ENCODE results near the gene ALKAL2. TPM values are rescaled to one million over a fixed set of nuclear protein-coding genes. Genes with fewer than 3 reads are reported as not detected.

Gene ALKAL2
- total RNA-seq, 2 experiments from 2014 or later: not detected

DNA sequence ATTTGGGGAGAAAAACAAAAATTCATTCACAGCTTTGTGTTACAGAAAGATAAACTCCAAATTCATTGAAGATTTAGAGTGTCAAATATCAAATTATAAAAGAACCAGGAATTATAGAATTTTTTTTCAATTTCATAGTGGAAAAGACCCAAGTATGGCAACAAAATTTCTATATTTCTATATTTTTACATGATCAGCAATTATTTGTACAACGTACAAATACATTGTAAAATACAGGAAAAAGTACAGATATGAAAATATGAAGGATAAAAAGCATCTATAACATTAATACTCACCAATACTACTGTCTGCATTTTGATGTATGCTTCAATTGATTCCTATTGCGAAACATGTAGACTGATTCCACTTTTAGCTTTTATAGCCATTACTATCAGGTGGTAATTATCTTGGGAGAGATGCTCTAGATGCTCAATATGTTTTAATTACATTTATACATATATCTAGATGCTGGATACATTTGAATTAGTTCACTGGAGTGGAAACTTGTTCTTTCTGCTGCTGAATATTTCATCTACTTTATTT, 28.0 kb downstream of the ALKAL2 start:
- Mint-ChIP-seq H3K27me3 (no peaks in the 10 kb centered on the region), H3K4me3 (no peak overlapping the region), H3K36me3 (ENCODE audit: low read depth) (peaks cover 2% of the 10 kb centered on the region), H3K4me1 (peaks cover 6% of the 10 kb centered on the region), H3K27ac (no peak overlapping the region), H3K9me3 (peaks cover 6% of the 10 kb centered on the region)
- ChIA-PET CTCF (interaction anchor here (1.7 kb wide), 1 partner anchor 11 kb away, joined by 4 read pairs; no protein-coding TSS in a partner anchor), POLR2A (no interaction called here)
- DNase-seq: no peak

DNA sequence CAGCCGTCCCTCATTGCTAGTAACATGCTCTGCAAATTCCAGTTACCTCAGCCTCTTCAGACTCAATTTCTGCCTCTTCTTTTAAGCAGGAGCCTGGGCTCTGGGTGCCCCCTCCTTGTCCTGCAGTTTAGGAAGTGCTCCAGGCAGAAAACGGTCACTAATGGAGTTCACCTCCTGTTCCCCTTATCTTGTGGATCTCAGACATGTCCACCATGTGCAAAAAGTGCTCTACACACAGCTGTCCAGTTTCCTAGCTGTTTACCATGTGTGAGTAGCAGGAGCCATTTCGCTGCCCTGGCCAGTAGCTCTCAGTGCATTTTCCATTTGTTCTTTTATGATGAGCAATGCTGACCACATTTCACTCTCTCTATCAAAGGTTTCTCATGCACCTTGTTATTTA, 29.0 kb downstream of the ALKAL2 start:
- ChIA-PET CTCF (interaction anchor here (0.6 to 2.6 kb wide), 2 partner anchors 12 to 14 kb away, joined by 3 to 7 read pairs; no protein-coding TSS in a partner anchor), POLR2A (no interaction called here)
- H3K36me3 Mint-ChIP-seq (ENCODE audit: low read depth): peaks cover 2% of the 10 kb centered on the region
- H3K4me1 Mint-ChIP-seq: peaks cover 6% of the 10 kb centered on the region
- no peak overlapping the region for H3K27ac Mint-ChIP-seq
- no peak for DNase-seq
- no peak overlapping the region for H3K4me3 Mint-ChIP-seq
- no peaks in the 10 kb centered on the region for H3K27me3 Mint-ChIP-seq
- peaks cover 6% of the 10 kb centered on the region for H3K9me3 Mint-ChIP-seq

DNA sequence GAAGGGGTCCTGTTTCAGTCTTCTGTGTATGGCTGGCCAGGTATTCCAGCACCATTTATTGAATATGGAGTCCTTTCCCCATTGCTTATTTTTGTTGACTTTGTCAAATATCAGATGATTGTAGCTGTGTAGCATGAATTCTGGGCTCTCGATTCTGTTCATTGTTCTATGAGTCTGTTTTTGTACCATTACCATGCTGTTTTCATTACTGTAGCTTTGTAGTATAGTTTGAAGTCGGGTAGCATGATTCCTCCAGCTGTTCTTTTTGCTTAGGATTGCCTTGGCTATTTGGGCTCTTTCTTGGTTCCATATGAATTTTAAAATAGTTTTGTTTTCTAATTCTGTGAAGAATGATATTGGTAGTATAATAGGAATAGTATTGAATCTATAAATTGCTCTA, 30.0 kb downstream of the ALKAL2 start:
- CTCF ChIA-PET: interaction anchor here (1.1 to 2.6 kb wide), 2 partner anchors 8 to 11 kb away, joined by 3 to 7 read pairs; no protein-coding TSS in a partner anchor
- no peak overlapping the region for H3K4me3 Mint-ChIP-seq
- peaks cover 2% of the 10 kb centered on the region for H3K36me3 Mint-ChIP-seq (ENCODE audit: low read depth)
- POLR2A ChIA-PET: interaction anchor here (0.6 kb wide), 1 partner anchor 177 kb away, joined by 4 read pairs; no protein-coding TSS in a partner anchor
- peaks cover 6% of the 10 kb centered on the region for H3K9me3 Mint-ChIP-seq
- H3K4me1 Mint-ChIP-seq: peaks cover 2% of the 10 kb centered on the region
- no peaks in the 10 kb centered on the region for H3K27me3 Mint-ChIP-seq
- H3K27ac Mint-ChIP-seq: no peak overlapping the region
- no peak for DNase-seq

DNA sequence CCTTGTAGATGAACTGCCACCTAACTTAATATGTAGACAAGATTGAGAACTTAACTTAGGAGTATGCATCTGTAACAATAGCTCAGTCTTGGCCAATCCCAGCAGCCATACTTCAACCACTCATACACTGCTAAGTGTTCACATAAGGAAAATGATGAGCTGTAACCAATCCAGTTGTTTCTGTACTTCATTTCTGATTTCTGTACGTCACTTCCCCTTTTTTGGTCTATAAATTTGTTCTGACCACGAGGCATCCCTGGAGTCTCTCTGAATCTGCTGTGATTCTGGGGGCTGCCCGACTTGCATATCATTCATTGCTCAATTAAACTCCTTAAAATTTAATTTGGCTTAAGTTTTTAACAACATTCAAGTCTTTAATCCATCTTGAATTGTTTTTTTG, 30.5 kb downstream of the ALKAL2 start:
- Mint-ChIP-seq H3K4me1 (no peaks in the 10 kb centered on the region), H3K27ac (no peak overlapping the region), H3K9me3 (peaks cover 6% of the 10 kb centered on the region), H3K36me3 (ENCODE audit: low read depth) (peaks cover 2% of the 10 kb centered on the region), H3K27me3 (no peaks in the 10 kb centered on the region), H3K4me3 (no peak overlapping the region)
- no peak for DNase-seq
- POLR2A ChIA-PET: no interaction called here
- CTCF ChIA-PET: interaction anchor here (1.1 to 2.6 kb wide), 2 partner anchors 8 to 11 kb away, joined by 3 to 7 read pairs; no protein-coding TSS in a partner anchor

DNA sequence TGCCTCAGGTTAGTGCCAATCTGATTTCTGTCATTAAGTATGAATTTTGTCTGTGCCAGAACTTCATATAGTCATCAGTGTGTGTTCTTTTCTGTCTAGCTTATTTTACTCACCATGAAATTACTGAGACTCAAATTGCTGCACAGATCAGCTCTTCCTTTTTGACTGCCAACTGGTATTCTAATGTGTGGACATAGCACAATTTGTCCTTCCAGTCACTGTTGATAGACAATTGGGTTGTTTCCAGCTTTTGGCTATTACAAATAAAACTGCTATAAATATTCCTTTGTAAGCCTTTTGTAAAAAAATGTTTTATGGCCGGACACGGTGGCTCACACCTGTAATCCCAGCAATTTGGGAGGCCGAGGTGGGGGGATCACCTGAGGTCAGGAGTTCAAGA, 31.8 kb downstream of the ALKAL2 start:
- H3K27ac Mint-ChIP-seq: no peak overlapping the region
- no peak overlapping the region for H3K4me3 Mint-ChIP-seq
- CTCF ChIA-PET: interaction anchor here (2.1 kb wide), 1 partner anchor 10 kb away, joined by 10 read pairs; no protein-coding TSS in a partner anchor
- H3K9me3 Mint-ChIP-seq: peaks cover 6% of the 10 kb centered on the region
- peaks cover 2% of the 10 kb centered on the region for H3K36me3 Mint-ChIP-seq (ENCODE audit: low read depth)
- no peak for DNase-seq
- POLR2A ChIA-PET: no interaction called here
- H3K4me1 Mint-ChIP-seq: no peaks in the 10 kb centered on the region
- no peaks in the 10 kb centered on the region for H3K27me3 Mint-ChIP-seq

DNA sequence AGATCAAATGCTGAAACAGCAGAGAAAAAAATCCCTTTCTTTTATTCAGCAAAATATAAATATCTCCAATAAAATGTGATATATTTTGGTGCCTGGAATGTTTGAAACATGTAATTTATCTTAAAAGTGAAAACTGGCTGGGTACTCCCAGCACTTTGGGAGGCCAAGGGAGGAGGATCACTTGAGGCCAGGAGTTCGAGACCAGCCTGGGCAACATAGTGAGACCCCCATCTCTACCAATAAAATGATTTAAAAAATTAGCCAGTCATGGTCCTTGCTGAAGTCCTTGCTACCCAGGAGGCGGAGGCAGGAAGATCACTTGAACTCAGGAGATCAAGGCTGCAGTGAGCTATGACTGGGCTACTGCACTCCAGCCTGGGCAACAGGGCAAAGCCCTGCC, 32.7 kb downstream of the ALKAL2 start:
- Mint-ChIP-seq H3K4me3 (no peak overlapping the region), H3K9me3 (peaks cover 6% of the 10 kb centered on the region), H3K4me1 (no peaks in the 10 kb centered on the region), H3K36me3 (ENCODE audit: low read depth) (peaks cover 2% of the 10 kb centered on the region), H3K27me3 (no peaks in the 10 kb centered on the region), H3K27ac (no peak overlapping the region)
- DNase-seq: no peak
- CTCF ChIA-PET: interaction anchor here (2.1 kb wide), 1 partner anchor 9 kb away, joined by 10 read pairs; no protein-coding TSS in a partner anchor
- POLR2A ChIA-PET: no interaction called here

DNA sequence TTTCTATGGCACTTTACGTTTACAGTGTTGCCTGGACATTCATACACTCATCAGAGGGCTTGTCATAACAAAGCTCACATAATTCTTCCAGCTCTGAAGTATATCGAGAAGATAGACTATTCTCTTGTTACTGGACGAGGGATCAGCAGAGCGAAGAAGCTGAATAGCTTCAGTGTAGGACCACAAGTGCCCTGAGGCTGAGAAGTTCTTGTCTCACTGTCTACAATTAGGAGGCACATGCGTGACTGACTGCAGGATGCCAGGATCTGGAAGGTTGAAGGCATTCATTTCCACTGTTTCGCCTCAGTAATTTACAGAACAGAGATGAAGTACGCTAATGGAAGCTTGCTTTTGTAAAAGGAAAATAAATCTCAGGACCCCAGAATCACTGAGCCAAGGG, 33.6 kb downstream of the ALKAL2 start:
- POLR2A ChIA-PET: interaction anchor here (1.3 kb wide), 1 partner anchor 14 kb away, joined by 3 read pairs; no protein-coding TSS in a partner anchor
- Mint-ChIP-seq H3K27me3 (no peaks in the 10 kb centered on the region), H3K4me1 (no peaks in the 10 kb centered on the region), H3K4me3 (no peak overlapping the region), H3K36me3 (ENCODE audit: low read depth) (peaks cover 2% of the 10 kb centered on the region), H3K27ac (no peak overlapping the region), H3K9me3 (peaks cover 6% of the 10 kb centered on the region)
- CTCF ChIA-PET: interaction anchor here (2.1 kb wide), 1 partner anchor 8 kb away, joined by 10 read pairs; no protein-coding TSS in a partner anchor
- DNase-seq: no peak

DNA sequence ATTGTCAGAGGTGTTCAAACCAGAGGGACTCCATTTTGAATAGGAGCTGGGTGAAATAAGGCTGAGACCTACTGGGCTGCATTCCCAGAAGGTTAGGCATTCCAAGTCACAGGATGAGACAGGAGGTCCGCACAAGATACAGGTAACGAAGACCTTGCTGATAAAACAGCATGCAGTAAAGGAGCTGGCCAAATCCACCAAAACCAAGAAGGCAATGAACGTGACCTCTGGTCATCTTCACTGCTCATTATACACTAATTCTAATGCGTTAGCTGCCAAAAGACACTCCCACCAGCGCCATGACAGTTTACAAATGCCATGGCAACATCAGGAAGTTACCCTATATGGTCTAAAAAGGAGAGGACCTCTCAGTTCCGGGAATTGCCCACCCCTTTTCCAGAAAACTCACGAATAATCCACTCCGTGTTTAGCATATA, 34.7 kb downstream of the ALKAL2 start:
- CTCF ChIA-PET: no interaction called here
- H3K27ac Mint-ChIP-seq: no peak overlapping the region
- no peaks in the 10 kb centered on the region for H3K27me3 Mint-ChIP-seq
- no peak for DNase-seq
- POLR2A ChIA-PET: no interaction called here
- H3K4me3 Mint-ChIP-seq: no peak overlapping the region
- H3K4me1 Mint-ChIP-seq: no peaks in the 10 kb centered on the region
- H3K36me3 Mint-ChIP-seq (ENCODE audit: low read depth): peaks cover under 1% of the 10 kb centered on the region
- H3K9me3 Mint-ChIP-seq: peaks cover 4% of the 10 kb centered on the region

DNA sequence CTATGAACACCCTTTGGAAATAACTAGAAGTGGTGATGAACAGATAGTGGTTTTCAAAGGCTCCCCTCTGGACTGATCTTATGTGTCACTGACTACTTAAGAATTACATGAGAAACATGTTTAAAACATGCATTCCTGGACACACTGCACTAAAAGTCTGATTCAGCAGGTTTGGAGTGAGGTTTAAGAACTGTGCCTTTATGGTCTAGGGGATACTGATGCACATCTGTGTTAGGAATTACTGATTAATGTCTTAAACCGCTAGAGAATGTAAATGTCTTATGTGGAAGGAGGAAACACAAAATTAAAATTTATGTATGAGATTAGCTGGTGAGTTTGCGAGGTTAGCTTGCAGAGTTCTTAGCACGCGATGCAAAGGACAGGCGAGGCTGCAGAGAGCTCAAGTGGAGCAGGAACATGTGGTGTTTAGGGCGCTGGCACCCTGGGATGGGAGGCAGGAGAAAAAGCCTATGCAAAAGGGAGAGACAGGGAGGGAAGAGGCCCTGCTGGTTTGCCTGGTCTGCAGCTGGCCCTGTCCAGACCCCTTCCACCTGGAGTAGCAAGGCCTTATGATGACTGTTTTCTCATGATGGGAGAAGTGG, 35.8 kb downstream of the ALKAL2 start:
- Mint-ChIP-seq H3K27ac (no peak overlapping the region), H3K27me3 (no peaks in the 10 kb centered on the region), H3K4me1 (no peaks in the 10 kb centered on the region), H3K4me3 (no peak overlapping the region), H3K36me3 (ENCODE audit: low read depth) (no peaks in the 10 kb centered on the region), H3K9me3 (no peaks in the 10 kb centered on the region)
- ChIA-PET POLR2A (no interaction called here), CTCF (no interaction called here)
- DNase-seq: no peak

DNA sequence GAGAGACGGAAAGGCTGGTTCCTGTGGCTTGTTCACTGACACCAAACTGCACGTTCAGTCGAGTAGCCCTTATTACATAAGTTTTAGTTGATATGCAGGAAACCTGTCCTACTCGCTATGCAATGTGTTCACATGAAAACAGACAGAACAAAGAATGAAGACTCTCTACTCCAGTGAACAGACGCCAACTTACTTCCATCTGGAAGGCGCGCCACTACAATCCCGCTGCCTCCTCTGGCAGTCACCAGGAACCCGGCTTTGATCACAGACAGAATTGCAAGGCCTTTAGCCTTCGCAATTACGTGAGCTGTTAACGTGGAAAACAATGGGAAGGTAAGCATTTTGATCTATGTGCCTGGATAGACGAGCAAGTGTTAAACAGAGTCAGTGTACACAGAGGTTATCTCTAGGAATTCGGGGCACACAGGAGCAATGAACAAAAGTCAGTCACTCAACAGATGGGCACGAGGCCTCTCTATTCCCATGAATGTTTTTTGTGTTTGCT, 38.3 kb downstream of the ALKAL2 start:
- no peak for DNase-seq
- peaks cover 3% of the 10 kb centered on the region for H3K4me1 Mint-ChIP-seq
- no peak overlapping the region for H3K4me3 Mint-ChIP-seq
- H3K27me3 Mint-ChIP-seq: no peaks in the 10 kb centered on the region
- CTCF ChIA-PET: interaction anchor here (1.6 kb wide), 1 partner anchor 8 kb away, joined by 3 read pairs; no protein-coding TSS in a partner anchor
- H3K36me3 Mint-ChIP-seq (ENCODE audit: low read depth): no peaks in the 10 kb centered on the region
- POLR2A ChIA-PET: no interaction called here
- H3K9me3 Mint-ChIP-seq: no peaks in the 10 kb centered on the region
- H3K27ac Mint-ChIP-seq: no peak overlapping the region

DNA sequence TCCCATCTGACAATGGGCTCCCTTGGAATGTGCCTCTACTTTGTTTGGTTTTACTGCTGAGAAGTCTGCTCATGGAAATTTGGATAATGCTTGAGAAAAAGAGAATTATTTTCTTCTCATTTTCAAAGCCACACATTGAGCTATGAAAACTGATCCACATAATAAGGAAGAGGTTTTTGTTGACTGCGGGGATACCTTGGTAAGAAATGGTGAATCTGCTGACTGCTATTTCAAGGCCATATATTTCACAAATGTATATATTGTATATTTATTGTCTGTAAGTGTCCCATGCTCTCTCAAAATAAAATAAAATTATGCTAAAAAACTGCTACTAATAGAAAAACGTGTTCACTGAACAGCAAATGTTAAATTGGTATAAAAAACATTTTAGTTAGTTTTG, 39.2 kb downstream of the ALKAL2 start:
- Mint-ChIP-seq H3K4me3 (no peak overlapping the region), H3K9me3 (no peaks in the 10 kb centered on the region), H3K4me1 (peaks cover 3% of the 10 kb centered on the region), H3K27ac (no peak overlapping the region), H3K36me3 (ENCODE audit: low read depth) (no peaks in the 10 kb centered on the region), H3K27me3 (no peaks in the 10 kb centered on the region)
- ChIA-PET POLR2A (no interaction called here), CTCF (interaction anchor here (1.0 to 1.6 kb wide), 2 partner anchors 9 to 12 kb away, joined by 3 to 4 read pairs; no protein-coding TSS in a partner anchor)
- DNase-seq: no peak

DNA sequence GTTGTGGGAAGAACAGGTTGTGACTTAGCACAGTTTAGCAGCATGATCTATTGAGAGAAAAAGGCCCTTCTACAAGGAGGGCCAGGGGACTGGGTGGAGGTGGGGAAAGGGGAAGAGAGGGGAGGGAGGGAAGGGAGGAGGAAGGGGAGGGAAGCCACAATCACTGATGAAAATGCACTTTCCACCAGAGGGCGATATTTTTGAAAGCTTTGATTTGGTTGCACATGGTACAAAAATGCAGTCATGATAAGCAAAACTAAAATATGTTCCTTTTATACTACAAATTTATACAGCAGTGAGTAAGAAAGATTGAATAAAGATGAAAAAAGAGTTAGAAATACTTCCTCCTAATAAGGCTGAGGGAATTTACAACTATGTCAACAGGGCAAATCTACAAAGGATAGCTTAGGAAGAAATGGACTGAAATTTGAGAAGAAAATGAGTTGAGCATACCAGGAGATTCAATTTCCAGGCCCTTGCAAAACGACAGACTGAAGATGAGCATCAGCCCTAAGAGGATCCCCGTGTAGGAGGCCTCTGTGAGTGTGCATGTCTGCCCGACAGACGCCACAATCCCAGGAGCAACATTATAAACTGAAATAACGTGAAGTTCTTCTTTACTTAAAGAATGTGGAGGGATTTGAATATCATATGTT, 41.3 kb downstream of the ALKAL2 start:
- Mint-ChIP-seq H3K27me3 (no peaks in the 10 kb centered on the region), H3K36me3 (ENCODE audit: low read depth) (no peaks in the 10 kb centered on the region), H3K9me3 (no peaks in the 10 kb centered on the region), H3K4me1 (peaks cover 3% of the 10 kb centered on the region), H3K27ac (no peak overlapping the region), H3K4me3 (no peak overlapping the region)
- no peak for DNase-seq
- ChIA-PET POLR2A (no interaction called here), CTCF (interaction anchor here (1.0 to 3.1 kb wide), 10 partner anchors 9 to 391 kb away, joined by 3 to 23 read pairs (median 8); no protein-coding TSS in a partner anchor)

DNA sequence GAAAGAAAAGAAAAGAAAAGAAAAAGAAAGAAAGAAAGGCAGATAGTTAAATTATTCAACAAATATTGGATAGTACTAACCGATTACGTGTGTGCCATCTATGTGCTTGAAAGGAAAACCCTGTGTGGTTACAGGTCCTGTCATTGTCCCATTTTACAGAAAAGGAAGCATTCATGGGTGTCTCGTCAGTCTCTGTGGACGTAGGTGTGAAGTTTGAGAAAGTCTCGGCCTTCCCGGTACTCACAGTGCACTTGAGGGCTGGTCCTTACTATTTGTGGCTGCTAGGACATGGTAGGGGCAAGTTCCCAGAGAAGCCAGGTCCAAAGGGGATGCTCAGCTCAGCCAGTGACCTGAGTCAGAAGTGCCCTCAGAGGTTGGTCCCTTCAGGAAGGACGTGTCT, 43.3 kb downstream of the ALKAL2 start:
- no peak for DNase-seq
- no peak overlapping the region for H3K27ac Mint-ChIP-seq
- H3K9me3 Mint-ChIP-seq: no peaks in the 10 kb centered on the region
- CTCF ChIA-PET: interaction anchor here (0.6 to 1.2 kb wide), 2 partner anchors 9 to 18 kb away, joined by 3 read pairs; no protein-coding TSS in a partner anchor
- POLR2A ChIA-PET: no interaction called here
- H3K27me3 Mint-ChIP-seq: no peaks in the 10 kb centered on the region
- no peak overlapping the region for H3K4me3 Mint-ChIP-seq
- peaks cover 3% of the 10 kb centered on the region for H3K4me1 Mint-ChIP-seq
- peaks cover 3% of the 10 kb centered on the region for H3K36me3 Mint-ChIP-seq (ENCODE audit: low read depth)
